K562 (cell line): ENCODE measurements around the gene KCNG3.

Experiments used
- CHD2 ChIP-seq: IDR thresholded peaks from 2 replicates; pipeline ENCODE4 v1.6.1; 2011; ENCODE audit warnings: low read depth, low read length
- CTCF ChIP-seq, 3 experiments: IDR thresholded peaks in 2 of 3; conservative IDR thresholded peaks in 1 of 3; 2 replicates each; pipeline ENCODE4 v1.5.1; 2011 to 2012; ENCODE audit warnings: low read length in 3 of 3, mild to moderate bottlenecking in 3 of 3, control low read depth in 2 of 3, improper control_type of control experiment in 1 of 3, inconsistent platforms in 1 of 3, low read depth in 1 of 3, mixed read lengths in 1 of 3, moderate library complexity in 1 of 3; ENCODE audit not compliant: insufficient read depth in 2 of 3
- PHB2 ChIP-seq: fragments of 450-650 bp; IDR thresholded peaks from 2 replicates; pipeline ENCODE4 v1.6.1; 2017; ENCODE audit warnings: low read depth

DNA sequence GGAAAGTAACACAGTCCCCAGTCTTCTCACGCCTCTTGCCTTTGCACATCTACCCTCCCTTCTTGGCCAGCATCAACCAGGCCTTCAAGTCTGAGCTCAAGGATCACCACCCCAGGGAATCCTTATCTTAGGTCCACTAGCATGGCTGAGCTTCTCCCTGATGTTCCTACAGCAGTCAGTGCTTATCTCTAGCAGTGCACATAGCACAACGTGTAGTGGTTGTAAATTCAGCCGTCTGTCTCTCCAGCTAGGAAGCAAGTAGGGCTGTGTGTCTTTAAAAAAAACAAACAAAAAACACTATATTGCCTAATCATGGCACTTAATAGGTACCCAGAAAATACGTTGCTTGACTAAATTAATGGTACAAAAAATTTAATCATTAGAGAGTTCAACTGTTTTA lies 29.2 kb downstream of the KCNG3 start:
- TF ChIP-seq CTCF (IDR thresholded peaks at IDR 0.05 in 2 of 3, conservative IDR thresholded peaks at IDR 0.05 in 1 of 3; ENCODE audit: insufficient read depth in 2 of 3, low read depth in 1 of 3, low read length in 3 of 3) (no peak), PHB2 (no peak), CHD2 (no peak)
